Erythroblast (primary cell): ENCODE data around the gene DUS1L.

ENCODE experiments used
- DNase-seq, 2 experiments: peaks; one replicate each; lab custom pipeline; 2025; lab: John Stamatoyannopoulos, UW
- GATA1 ChIP-seq: IDR thresholded peaks from 2 replicates; pipeline ENCODE4 v1.6.1; 2011; ENCODE audit warnings: low read depth, mild to moderate bottlenecking, control low read depth, low read length, moderate library complexity
- POLR2A ChIP-seq: IDR thresholded peaks from 2 replicates; pipeline ENCODE4 v1.6.1; 2011; ENCODE audit warnings: mild to moderate bottlenecking, low read length

Gene DUS1L

GRCh38 chr17:82064433-82065192 lies 991 bp downstream of the DUS1L start:
- TF ChIP-seq GATA1 (no peak), POLR2A (no peak)
- DNase-seq = no peak

GRCh38 chr17:82063424-82064415 lies 1.9 kb downstream of the DUS1L start:
- TF ChIP-seq POLR2A = no peak
- TF ChIP-seq GATA1 = no peak
- DNase-seq = no peak

GRCh38 chr17:82062984-82063368 lies 2.6 kb downstream of the DUS1L start:
- TF ChIP-seq GATA1 (no peak), POLR2A (no peak)
- DNase-seq = no peak

GRCh38 chr17:82062076-82062983 lies 3.3 kb downstream of the DUS1L start:
- DNase-seq = no peak
- TF ChIP-seq GATA1 (no peak), POLR2A (no peak)

GRCh38 chr17:82061047-82061925 lies 4.3 kb downstream of the DUS1L start:
- TF ChIP-seq POLR2A (no peak), GATA1 (no peak)

GRCh38 chr17:82060614-82061013 lies 5.0 kb downstream of the DUS1L start:
- DNase-seq = no peak
- TF ChIP-seq GATA1 = no peak
- no peak for TF ChIP-seq POLR2A

More at GRCh38 chr17:82061047-82061925, 4.3 kb downstream of the DUS1L start:
- DNase-seq = no peak

GRCh38 chr17:82060001-82060380 lies 5.6 kb downstream of the DUS1L start:
- TF ChIP-seq GATA1 = no peak
- no peak for TF ChIP-seq POLR2A
- no peak for DNase-seq

- TF ChIP-seq GATA1 (no peak), POLR2A (no peak)
- no peak for DNase-seq
Measured at GRCh38 chr17:82059272-82060000, 6.2 kb downstream of the DUS1L start.

GRCh38 chr17:82058855-82059249 lies 6.8 kb downstream of the DUS1L start:
- TF ChIP-seq POLR2A = no peak
- no peak for TF ChIP-seq GATA1
- DNase-seq = no peak

- no peak for DNase-seq
- TF ChIP-seq POLR2A (no peak), GATA1 (no peak)
Measured at GRCh38 chr17:82058230-82058854, 7.3 kb downstream of the DUS1L start.

GRCh38 chr17:82056729-82057621 lies 8.6 kb downstream of the DUS1L start:
- TF ChIP-seq POLR2A (no peak), GATA1 (no peak)
- DNase-seq = no peak
